NCI-H2227 (cell line): ENCODE results near the gene PPP2R2C.

Experiments
- DNase-seq: peaks from one replicate; lab custom pipeline; 2025; ENCODE audit not compliant: unreplicated experiment; lab: John Stamatoyannopoulos, UW

The PPP2R2C gene

DNA sequence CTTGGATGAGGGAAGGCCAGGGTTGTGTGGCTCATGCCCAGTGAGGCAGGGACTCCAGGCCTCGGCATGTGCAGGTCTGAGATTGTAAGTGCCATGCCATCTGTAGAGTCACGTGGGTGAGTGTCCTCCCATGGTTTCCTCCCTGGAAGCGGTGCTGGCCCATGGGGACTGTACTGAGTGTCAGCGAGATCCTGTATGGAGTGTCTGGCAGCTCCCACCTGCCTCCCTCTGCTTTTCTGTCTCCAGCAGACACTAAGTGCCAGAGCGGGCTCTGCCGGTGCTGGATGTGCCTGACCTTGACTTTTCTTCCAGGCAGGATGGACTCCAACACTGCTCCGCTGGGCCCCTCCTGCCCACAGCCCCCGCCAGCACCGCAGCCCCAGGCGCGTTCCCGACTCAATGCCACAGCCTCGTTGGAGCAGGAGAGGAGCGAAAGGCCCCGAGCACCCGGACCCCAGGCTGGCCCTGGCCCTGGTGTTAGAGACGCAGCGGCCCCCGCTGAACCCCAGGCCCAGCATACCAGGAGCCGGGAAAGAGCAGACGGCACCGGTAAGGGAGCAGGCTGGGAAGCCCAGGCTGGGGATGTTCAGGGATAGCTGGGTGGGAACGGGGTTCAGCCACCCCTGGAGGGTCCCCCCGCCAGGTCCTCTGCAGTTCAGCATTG is 195.1 kb downstream of the PPP2R2C start:
- no peak for DNase-seq

DNA sequence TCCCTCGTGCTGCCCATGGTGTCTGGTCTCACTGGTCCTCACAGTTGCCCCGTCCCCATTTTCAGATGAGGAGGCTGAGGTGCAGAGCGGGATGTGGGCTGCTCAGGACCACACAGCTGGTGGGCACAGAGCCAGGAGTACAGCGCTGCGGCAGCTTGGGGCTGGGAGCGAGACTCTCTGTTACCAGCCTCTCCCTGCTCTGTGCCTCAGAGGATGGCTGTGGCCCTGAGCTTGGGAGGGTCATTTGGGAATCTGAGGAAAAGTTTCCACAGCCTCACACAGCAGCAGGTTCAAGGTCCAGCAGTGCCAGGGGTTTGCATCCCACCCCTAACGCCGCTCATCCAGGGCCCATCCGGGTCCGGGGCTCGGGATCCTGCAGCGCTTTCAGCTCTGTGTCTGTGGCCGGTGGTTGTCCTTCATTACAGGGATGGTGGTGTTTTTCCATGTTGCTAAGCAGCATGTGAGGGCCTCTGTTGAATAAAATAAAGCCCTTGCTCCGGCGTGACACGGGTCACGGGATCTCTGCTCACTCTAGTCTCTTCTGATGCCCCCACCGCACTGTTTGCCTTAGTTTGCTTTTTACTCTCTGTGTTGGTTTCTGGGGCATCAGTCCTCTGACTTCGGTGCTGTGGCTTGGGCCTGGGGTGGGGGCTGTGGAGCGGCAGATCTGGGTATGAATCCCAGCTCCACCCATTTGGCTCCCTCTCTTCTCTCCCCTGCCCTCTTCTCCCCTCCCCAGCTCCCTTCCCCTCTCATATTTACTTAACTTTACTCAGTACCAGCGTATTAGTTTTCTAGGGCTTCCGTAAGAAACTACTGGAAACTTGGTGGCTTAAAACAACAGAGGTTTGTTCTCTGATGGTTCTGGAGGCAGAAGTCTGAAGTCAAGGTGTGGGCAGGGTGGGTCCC is 196.3 kb downstream of the PPP2R2C start:
- DNase-seq, result no peak

DNA sequence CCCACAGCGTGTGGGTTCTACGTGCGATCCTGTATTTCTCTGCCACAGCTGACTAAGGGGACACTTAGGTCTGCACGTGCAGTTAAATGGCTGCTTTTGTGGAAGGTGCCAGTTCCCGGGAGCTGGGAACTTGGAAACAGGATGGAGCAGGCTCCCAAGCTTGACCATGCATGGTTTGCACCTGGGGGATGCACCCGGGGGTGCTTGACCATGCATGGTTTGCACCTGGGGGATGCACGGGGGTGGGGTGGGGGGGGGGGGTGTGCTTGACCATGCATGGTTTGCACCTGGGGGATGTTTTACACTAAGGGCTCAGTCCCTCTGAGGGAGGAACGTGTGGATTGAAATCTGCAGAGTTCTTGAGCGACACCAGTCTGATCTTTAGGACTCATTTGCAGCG is 197.1 kb downstream of the PPP2R2C start:
- DNase-seq, result no peak

DNA sequence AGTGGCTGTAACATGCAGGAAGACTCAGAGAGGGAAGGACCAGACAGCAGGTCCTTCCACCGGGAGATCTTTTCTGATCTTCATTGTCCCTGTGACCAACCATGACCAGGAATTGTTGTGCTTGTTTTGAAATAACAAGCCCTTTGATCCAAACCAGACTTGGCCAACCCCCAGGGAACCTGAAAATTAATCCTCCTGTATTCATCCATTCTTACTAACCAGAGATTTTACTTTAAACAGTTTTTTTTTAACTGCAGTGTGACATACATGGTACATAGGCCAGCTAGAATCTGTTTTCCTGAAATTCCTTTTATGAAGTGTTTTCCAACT is 198.8 kb downstream of the PPP2R2C start:
- DNase-seq, result no peak

DNA sequence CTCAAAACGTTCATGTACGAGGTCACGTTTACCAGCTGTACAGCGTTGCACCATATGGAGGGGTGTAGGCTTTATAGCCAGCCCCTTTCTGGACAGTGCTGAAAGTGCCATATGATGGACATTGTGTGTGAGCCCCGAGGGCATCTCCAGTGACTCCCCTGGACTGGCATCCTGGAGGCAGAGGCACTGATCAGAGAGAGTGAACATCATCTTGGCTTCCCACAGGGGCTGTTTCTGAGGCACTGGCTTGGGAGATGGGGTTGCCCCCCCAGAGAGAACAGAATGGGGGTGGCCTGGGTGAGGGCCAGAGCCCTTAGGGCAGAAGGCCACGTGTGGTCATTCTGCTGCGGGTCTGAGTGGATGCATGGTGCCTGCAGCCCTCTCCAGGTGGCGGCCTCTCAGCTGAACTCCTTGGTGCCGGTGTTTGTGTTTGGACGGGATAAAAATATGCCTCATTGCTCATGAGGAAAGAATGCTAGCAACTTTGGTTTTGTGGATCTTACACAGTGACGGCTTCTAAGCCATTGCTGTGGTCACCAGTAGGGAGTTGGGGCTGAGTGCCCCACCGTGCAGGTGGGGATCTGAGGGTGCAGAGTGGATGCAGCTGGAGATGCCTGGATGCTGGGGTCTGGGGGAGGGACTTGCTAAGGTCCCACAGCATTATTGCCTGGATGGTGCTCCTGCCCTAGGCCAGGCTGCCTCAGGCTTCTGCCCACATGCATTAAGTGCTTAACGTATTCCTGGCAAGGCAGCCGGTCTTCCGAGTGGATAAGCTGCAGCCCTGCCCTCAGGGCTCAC is 199.4 kb downstream of the PPP2R2C start:
- no peak for DNase-seq

DNA sequence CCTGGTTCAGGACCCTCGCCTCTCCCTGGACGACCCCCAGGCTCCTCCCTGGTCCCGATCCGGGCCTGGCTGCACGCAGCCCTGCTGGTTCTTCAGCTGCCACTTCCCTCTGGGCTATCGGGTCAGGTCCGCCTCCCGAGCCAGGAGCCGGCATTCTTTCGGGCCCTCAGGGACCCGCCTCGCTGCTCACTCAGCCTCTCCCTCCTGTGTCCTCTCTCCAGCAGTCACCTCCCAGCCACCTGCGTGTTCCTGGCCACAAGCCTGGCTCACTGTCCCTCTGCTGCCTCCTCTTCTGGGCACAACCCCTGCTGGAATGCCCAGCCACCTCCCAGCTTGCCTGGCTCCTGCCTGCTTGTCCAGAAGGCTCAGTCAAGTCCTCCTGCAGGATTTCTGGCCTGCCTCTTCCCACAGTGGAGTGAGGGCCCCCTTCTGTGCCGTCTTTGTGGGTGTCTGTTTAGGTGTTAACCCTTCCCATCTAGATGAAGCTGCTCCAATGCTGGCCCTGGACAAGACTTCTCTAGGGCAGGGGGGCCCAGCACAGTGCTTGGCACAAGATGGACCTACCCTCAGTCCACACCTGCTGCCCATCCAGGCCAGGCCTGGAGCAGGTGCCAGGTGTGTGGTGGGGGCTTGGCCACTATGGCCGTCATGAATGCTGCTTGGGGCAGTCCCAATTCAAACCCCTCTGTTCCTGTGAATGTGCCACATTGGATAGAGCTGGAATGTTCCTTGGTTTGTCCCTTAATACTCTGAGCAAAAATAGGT is 200.5 kb downstream of the PPP2R2C start:
- DNase-seq, result no peak

DNA sequence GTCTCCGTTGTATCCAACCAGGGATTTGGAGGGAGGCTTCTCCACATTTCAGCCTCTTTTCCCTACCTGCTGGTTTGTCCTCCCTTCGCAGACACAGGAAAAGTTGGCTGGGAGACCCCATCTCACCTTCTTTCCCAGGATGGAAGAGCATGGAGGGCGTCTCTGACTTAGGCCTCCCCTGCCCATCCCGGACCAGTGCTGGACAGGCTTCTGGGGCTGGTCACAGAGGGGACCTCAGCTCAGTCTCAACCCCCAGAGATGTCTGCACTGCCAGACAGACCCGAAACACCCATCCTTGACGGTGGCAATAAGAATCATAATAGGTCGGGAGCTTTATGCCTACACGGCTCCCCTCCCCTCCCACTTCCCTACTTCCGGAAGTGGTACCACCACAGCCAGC is 201.2 kb downstream of the PPP2R2C start:
- DNase-seq, result no peak

DNA sequence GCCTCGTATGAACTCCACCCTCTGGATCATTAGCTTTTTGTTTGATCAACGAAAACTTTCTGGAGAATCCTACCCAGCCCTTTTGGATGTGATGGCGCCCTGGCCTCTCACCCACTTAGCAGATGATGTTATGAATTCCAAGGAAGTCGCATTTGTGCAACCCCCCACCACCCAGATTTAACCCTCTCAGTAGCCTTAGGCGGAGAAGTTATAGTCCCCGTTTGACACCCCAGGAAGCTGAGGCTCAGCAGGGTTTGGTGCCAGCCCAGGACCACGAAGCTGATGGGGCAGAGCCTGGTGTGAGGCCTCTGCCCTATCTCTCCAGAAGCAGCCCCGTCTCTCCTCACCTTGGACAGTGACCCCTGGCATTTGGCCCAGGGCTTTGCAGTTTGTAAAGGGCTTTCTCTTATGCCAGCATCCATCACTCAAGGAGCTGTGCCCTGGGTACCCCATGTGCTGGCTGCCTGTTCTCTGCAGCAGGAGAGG is 201.7 kb downstream of the PPP2R2C start:
- no peak for DNase-seq
